ENCODE measurements around the gene C1QTNF5. TPM values are rescaled to one million over a fixed set of nuclear protein-coding genes. Genes with fewer than 3 reads are reported as not detected.

The C1QTNF5 gene
- total RNA-seq, 1 experiment from 2014 or later, result not detected

- intact Hi-C loops (cut with micrococcal nuclease; ENCODE audit: unreplicated experiment), result loop anchor here (5.0 kb wide), 1 partner anchor 90 kb away; no protein-coding TSS in a partner anchor
- CTCF ChIA-PET, result interaction anchor here (0.6 kb wide), 1 partner anchor 200 kb away, joined by 3 read pairs; no protein-coding TSS in a partner anchor
- no peaks in the 10 kb centered on the region for H3K9me3 ChIP-seq (ENCODE audit: control insufficient read depth, insufficient read depth, low read depth, low read length)
- H3K27me3 ChIP-seq (ENCODE audit: control insufficient read depth, insufficient read depth, low read length), result no peaks in the 10 kb centered on the region
- BruUV-seq (replicated peaks), result TSS peak; percentile 95
- DNase-seq (ENCODE audit: low read depth, low spot score), result no peak
- TF ChIP-seq REST (IDR thresholded peaks at IDR 0.05; ENCODE audit: insufficient read depth in 1 of 2, low read depth in 2 of 2, low read length in 1 of 2) (no peak), TCF7L2 (IDR thresholded peaks at IDR 0.05; ENCODE audit: low read depth, low read length) (no peak), CTCF (IDR thresholded peaks at IDR 0.05) (no peak), SIN3A (IDR thresholded peaks at IDR 0.05; ENCODE audit: borderline replicate concordance, insufficient read depth, low read depth, low read length) (no peak), POLR2AphosphoS5 (IDR thresholded peaks at IDR 0.05; ENCODE audit: low read depth, low read length) (no peak)
- H3K27ac ChIP-seq (ENCODE audit: low read length), result peak overlapping the region; percentile 57
- peak overlapping the region; percentile 56 to 86 for H3K4me3 ChIP-seq (ENCODE audit: low read depth in 2 of 2, low read length in 2 of 2)
- POLR2A ChIA-PET, result interaction anchor here (1.4 kb wide), 1 partner anchor 93 kb away, joined by 3 read pairs; no protein-coding TSS in a partner anchor
- peaks cover 3% of the 10 kb centered on the region; the same call in 1 of the 2 replicates for H3K4me1 ChIP-seq (ENCODE audit: control insufficient read depth, insufficient read depth, low read length)
- H3K36me3 ChIP-seq (ENCODE audit: control insufficient read depth, insufficient read depth, low read length), result no peaks in the 10 kb centered on the region
- in situ Hi-C loops (cut with HindIII; ENCODE audit: low pct_unique_long_range_greater_than_20kb, low sequenced_read_pairs), result no loop called here
- ATAC-seq, result no peak
Observed at GRCh38 chr11:119382101-119382500, 41.4 kb upstream of the C1QTNF5 start.

DNA sequence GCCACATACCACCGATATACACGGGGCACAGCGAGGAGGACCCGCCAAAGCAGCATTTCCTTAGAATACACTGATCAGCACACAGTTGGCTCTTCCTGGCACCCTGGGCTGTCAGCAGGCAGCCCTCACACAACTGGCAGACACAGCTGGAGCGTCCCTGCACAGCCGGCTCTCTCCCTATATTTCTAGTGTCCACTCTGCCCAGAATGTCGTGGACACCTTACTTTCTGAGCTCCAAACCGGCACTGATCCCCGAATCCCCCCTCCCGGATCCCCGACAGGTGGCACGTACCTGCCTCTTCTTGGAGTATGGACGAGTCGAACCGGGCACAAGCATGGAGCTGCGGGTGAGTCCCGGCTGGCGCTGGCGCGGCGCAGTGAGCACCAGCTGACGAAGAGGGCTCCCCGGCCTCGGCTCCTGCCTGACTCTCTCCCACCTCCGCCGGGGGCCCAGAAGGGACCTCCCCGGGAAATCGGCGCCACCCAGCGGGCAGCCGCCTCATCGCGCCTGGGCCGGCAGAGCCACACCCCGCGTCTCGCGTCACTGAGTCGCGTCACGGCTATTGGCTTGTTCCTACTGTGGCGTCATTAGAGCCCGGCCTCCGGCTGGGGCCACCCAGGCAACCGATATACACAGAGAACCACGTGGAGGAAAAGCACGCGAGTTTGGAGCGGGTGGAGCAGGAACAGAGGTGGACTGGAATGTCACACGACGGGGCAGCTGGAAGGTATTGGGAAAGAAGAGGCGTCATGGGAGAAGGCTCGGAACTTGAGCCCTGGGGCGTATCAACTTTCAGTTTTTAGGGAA is 40.7 kb upstream of the C1QTNF5 start, which contains the start of gene USP2:
USP2 (minus strand) TSS at position 510 of the 808 bp plus-strand sequence. CDS start 8,210 bp downstream, outside the sequence.
- ChIA-PET POLR2A (interaction anchor here (0.6 to 1.0 kb wide), 2 partner anchors 32 to 274 kb away, joined by 3 to 4 read pairs; partner anchors contain the start of gene C2CD2L), CTCF (interaction anchor here (0.6 to 1.6 kb wide), 4 partner anchors 25 to 200 kb away, joined by 3 to 7 read pairs (median 4); no protein-coding TSS in a partner anchor)
- 0 out of 2 replicates have a peak, but pooled peaks have one; percentile 35 for TF ChIP-seq POLR2AphosphoS5 (IDR thresholded peaks at IDR 0.05; ENCODE audit: low read depth, low read length)
- TF ChIP-seq CTCF (IDR thresholded peaks at IDR 0.05), result peak; percentile 99
- TF ChIP-seq SIN3A (IDR thresholded peaks at IDR 0.05; ENCODE audit: borderline replicate concordance, insufficient read depth, low read depth, low read length), result peak; percentile 100
- TF ChIP-seq REST (IDR thresholded peaks at IDR 0.05; ENCODE audit: insufficient read depth in 1 of 2, low read depth in 2 of 2, low read length in 1 of 2), result no peak
- 0 out of 2 replicates have a peak, but pooled peaks have one; percentile 13 for TF ChIP-seq TCF7L2 (IDR thresholded peaks at IDR 0.05; ENCODE audit: low read depth, low read length)
- Histone ChIP-seq H3K4me1 (ENCODE audit: control insufficient read depth, insufficient read depth, low read length) (peaks cover 7% of the 10 kb centered on the region), H3K4me3 (ENCODE audit: low read depth in 2 of 2, low read length in 2 of 2) (peak within 1 kb of the TSS; percentile 56 to 86), H3K36me3 (ENCODE audit: control insufficient read depth, insufficient read depth, low read length) (no peaks in the 10 kb centered on the region), H3K9me3 (ENCODE audit: control insufficient read depth, insufficient read depth, low read depth, low read length) (no peaks in the 10 kb centered on the region), H3K27me3 (ENCODE audit: control insufficient read depth, insufficient read depth, low read length) (no peaks in the 10 kb centered on the region), H3K27ac (ENCODE audit: low read length) (peak within 1 kb of the TSS; percentile 57)
- intact Hi-C loops (cut with micrococcal nuclease; ENCODE audit: unreplicated experiment), result loop anchor here (5.0 kb wide), 1 partner anchor 91 kb away; no protein-coding TSS in a partner anchor
- in situ Hi-C loops (cut with HindIII; ENCODE audit: low pct_unique_long_range_greater_than_20kb, low sequenced_read_pairs), result no loop called here
- DNase-seq (ENCODE audit: low read depth, low spot score) (peak; percentile 78), ATAC-seq (peak; percentile 99)
- BruUV-seq (replicated peaks), result no TSS peak
